GM12875 (cell line): Measurements from ENCODE around the gene NACC2.

Experiments used
- H3K4me3 ChIP-seq: one replicate; pipeline ENCODE4 v1.5.1; 2011; ENCODE audit warnings: low read depth, low read length, control low read depth
- CTCF ChIP-seq: IDR thresholded peaks from 2 replicates; pipeline ENCODE4 v1.5.1; 2011; ENCODE audit warnings: low read depth, mild to moderate bottlenecking, control low read depth, inconsistent platforms, low read length, moderate library complexity, borderline replicate concordance; ENCODE audit not compliant: insufficient read depth

Gene NACC2

GRCh38 chr9:136013524-136014034 lies 81.5 kb downstream of the NACC2 start:
- no peak overlapping the region for H3K4me3 ChIP-seq
- TF ChIP-seq CTCF, result no peak

- TF ChIP-seq CTCF, result no peak
These were observed 82.0 kb downstream of the NACC2 start for GRCh38 chr9:136013116-136013515.

DNA sequence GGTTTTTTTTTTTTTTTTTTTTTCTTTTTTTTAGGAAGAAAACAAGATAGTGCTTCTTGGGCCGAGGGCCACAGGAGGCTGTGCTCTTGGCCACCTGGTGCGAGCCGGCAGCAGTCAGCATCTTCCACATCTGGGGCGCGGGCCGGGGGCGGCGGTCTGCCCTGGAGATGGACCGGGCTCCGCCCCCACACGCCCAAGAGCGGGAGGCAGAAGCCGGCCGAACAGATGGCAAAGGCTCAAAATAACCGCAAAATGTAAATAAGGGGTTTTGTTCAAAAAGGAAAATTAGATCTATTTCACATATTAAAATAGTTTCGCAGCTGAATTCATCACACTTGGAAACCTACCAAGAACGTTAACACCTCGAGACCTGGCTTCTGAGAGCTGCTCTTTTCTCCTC lies 82.4 kb downstream of the NACC2 start:
- no peak for TF ChIP-seq CTCF
- no peak overlapping the region for H3K4me3 ChIP-seq

More at GRCh38 chr9:136013116-136013515, 82.0 kb downstream of the NACC2 start:
- H3K4me3 ChIP-seq, result no peak overlapping the region

DNA sequence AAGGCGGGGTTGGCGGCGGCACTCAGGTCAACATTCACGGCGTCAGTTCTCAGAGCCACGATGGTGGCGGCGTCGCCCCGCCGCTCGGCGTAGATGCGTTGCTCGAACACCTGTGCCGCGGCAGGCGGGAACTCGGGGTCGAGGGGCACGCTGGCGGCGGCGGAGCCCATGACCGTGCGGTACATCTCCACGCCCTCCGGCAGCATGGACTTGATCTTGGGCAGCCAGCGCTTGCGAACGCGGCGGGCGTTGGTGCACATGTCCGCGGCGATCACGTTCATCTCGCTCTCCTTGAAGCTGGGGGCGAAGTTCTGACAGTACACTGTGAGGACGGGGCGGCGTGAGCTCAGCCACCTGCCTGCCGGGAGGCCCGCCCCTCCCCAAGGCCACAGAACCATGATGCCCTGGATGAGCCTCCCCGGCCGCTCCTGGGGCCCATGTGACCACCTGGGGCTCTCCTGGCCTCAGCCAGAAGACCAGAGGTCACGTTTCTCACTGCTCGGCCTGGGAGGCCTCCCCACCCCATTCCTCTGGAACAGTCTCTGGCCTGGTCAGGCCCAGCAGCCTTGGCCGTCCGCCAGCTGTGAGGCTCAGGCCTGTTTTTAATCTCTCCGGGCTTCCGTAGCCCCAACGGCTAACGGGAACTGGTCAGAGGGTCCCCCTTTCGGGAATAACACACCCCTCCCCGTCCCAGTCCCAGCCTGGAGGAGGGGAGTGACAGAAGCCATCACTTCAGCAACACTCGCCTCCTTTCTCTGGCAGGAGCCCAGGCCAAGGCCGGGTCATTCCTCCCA lies 83.2 kb downstream of the NACC2 start:
- H3K4me3 ChIP-seq, result no peak overlapping the region
- no peak for TF ChIP-seq CTCF

DNA sequence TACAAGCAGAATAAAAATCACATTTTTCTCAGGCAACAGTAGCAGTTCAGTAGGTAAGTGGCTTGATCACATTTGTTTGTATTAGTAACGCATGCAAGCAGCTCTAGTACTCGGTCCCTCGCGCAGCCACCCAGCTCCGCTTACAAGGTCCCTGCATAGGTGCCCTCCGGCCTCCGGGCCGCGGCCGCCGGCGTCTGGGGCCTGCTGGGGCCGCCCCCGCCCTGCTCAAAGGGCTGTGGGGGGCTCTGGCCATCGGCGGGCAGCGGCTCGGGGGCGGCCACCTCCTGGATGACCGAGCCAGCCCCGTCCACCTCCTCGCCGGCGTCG lies 83.8 kb downstream of the NACC2 start:
- TF ChIP-seq CTCF, result no peak
- no peak overlapping the region for H3K4me3 ChIP-seq

DNA sequence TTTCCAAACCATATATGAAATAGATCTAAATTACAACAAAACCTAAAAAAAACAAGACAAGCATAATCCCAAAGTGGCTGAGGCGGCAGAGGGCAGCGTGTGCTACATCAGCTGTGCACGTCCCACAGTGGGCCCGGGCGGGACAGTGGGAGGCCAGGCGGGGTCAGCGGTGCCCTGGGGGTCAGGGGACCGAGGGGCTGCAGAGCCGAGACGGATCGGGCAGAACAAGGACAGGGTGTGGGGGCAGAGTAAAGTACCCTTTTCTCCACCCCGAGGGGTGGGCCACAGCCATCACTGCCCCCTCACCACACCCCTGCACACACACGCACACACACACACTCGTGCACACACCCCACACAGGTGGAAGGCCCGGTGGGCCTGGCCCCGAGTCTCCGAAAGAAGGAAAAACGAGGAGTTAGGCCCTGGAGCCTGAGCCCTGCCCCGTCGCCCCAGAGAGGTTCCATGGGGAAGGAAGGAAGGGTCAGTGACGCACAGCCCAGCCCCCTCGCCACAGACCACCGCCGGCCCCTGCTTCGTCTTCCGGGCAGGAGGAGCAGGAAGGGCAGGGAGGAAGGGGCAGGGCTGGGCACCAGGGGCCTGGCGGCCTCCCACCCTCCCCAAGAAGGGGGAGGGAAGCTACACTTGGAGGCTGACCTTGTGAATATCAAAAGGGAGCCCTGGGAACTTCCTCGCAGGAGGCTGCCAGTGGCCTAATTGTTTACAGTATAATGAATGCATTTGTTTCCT lies 84.3 kb downstream of the NACC2 start:
- H3K4me3 ChIP-seq, result no peak overlapping the region
- TF ChIP-seq CTCF, result no peak
